NK-92 treated with Interleukin-12 subunit alpha and Interleukin-12 subunit beta, amount 100 ng/mL, for 24 hours (cell line): ENCODE measurements around the gene TBC1D22B.

Source experiments
- DNase-seq: peaks from one replicate; lab custom pipeline; 2025; lab: John Stamatoyannopoulos, UW

TBC1D22B gene

GRCh38 chr6:37257634-37258404 lies at the start of gene TBC1D22B, which contains the start of gene TMEM217:
Gene TBC1D22B (plus strand): TSS chr6:37257772. CDS start chr6:37257918, 146 bp downstream.
Gene TMEM217 (minus strand): TSS chr6:37258144. CDS start chr6:37219030, 39,114 bp downstream.
- peak; percentile 96 for DNase-seq

- DNase-seq, result peak; percentile 90
Measured at GRCh38 chr6:37207903-37208456, 49.6 kb upstream of the TBC1D22B start.

DNA sequence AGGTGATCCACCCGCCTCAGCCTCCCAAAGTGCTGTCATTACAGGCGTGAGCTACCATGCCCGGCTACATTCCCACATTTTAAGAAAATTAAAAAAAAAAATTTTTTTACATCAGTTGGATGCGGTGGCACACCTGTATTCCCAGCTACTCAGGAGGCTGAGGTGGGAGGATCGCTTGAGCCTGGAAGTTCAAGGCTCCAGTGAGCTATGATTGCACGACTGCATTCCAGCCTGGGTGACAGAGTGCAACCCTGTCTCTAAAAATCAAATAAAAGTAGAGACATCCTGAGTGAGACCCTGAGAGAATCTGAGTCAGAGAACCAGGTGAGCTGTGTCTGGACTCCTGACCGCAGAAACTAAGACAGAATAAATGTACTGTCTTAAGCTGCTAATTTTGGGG lies 48.8 kb upstream of the TBC1D22B start:
- no peak for DNase-seq

GRCh38 chr6:37209461-37210205 lies 47.9 kb upstream of the TBC1D22B start:
- no peak for DNase-seq

- DNase-seq, result peak; percentile 54
Measured at GRCh38 chr6:37210313-37210968, 47.1 kb upstream of the TBC1D22B start.

- no peak for DNase-seq
Measured at GRCh38 chr6:37212268-37212667, 45.3 kb upstream of the TBC1D22B start.

GRCh38 chr6:37218061-37218460 lies 39.5 kb upstream of the TBC1D22B start:
- DNase-seq, result no peak

- DNase-seq, result no peak
Measured at GRCh38 chr6:37218511-37218910, 39.1 kb upstream of the TBC1D22B start.

GRCh38 chr6:37221585-37222124 lies 35.9 kb upstream of the TBC1D22B start:
- no peak for DNase-seq

DNA sequence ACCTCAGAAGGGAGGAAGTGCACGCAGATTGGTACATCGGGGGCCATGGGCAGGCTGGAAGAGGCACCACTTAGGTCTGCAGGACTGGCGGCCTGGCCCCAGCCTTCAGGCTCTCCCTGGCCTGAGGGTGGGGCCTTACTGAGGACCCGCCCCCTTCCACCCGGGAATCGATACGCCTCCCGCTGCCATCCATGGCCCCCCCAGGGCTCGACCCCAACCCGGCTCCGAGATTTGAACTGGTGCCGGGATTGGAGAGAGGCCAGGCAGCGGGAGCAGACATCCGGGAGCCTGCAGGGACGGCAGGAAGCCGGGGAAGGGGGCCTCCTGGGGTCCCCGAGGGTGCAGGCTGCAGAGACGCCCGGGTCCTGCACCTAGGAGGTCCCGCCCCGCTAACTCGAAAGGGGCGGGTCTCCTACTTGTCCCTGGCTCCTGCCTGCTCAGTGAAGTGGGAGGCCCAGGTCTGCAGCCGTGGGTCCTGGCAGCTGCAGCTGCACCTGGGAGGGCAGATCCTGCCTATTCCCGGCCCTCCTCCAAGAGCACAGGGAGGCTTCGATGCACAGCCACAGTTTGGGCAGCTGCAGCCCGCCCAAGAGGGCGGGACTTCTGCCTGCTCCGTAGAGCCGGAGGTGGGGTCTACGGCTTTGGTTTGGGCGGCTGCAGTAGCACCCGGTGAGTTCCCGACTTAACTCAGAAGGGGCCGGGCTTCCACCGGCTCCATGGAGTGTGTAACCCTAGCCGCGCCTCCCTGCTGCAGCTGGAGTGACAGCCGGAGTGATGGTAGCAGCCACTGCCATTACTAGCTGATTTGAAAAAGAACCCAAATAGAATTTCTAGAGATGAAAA lies 35.2 kb upstream of the TBC1D22B start:
- DNase-seq, result peak; percentile 56

DNA sequence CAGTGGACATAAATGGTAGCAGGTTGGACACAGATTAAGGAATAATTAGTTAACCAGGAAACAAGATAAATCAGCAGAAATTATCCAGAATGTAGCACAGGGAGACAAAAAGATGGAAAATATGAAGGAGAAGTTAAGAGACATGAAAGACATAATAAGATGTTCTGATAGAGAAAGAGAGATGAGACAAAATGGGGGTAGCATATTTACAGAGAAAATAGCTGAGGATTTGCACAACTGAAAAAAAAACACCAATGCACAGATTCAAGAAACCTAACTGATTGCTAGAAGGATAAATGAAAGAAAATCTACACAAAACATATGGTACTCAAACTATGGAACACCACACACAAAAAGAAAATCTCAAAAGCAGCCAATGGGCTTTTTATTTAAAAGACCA lies 34.6 kb upstream of the TBC1D22B start:
- DNase-seq, result no peak

- DNase-seq, result no peak
Measured at GRCh38 chr6:37225350-37226169, 32.0 kb upstream of the TBC1D22B start.

GRCh38 chr6:37230104-37230503 lies 27.5 kb upstream of the TBC1D22B start:
- DNase-seq, result no peak

- no peak for DNase-seq
Measured at GRCh38 chr6:37232430-37233017, 25.0 kb upstream of the TBC1D22B start.

- no peak for DNase-seq
Measured at GRCh38 chr6:37233541-37233940, 24.0 kb upstream of the TBC1D22B start.

DNA sequence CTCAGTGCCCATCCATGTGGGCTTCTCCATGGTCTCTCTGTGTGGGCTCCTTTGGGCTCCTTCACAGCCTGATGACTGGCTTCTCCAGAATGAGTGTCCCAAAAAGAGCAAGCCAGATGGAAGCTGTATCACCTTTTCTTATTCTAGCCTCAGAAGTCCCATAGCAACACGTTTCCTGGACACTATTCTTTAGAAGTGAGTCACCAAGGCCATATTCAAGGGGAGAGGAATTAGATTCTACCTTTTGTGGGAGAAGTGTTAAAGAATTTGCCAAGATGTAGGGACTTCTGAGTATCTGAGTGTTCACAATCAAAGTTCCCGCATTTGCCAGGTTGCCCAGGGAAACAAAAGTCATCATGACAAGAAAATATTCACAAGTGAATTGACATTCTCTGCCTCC lies 20.7 kb upstream of the TBC1D22B start:
- no peak for DNase-seq

DNA sequence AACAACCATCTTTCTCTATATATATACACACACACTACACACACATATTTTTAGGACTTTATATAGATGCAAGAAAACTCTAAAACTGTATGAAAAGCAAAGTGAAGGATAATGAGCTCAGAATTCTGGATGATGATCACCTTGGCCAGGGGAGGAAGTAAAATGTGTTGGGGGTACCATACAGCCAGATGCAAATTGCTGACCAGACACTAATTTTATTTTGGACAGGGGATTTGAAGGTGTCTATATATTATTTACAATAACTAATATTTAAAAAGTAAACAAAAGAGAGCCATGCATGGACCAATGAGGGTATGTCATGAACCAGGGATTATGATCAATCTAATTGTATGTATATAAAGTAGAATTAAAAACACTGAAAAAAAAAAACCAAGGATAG lies 19.8 kb upstream of the TBC1D22B start:
- DNase-seq, result no peak

- no peak for DNase-seq
Measured at GRCh38 chr6:37238381-37238780, 19.2 kb upstream of the TBC1D22B start.

DNA sequence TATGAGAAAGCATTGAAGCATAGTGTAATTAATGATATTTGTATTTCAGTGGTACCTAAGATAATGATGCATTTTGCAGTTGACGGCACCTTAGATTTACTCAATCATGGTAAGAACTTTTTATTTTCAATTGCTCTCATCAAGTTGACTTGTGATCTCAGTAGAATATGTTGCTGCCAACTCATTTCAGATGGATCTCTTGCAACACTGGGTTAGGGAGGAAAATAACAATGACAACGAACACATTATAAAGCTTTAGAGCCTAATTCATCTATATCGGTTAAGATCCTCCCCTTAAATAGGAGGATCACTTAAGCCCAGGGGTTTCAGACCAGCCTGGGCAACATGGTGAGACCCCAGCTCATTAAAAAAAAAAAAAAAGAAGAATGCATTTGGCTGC lies 18.0 kb upstream of the TBC1D22B start:
- DNase-seq, result no peak
